Inferior parietal cortex (tissue), 1 donor: ENCODE measurements around the gene KCND1.

Experiments used
- DNase-seq: peaks from one replicate; pipeline ENCODE4 v3.0.0-alpha.2; 2016; ENCODE audit errors: extremely low spot score

Gene KCND1

DNA sequence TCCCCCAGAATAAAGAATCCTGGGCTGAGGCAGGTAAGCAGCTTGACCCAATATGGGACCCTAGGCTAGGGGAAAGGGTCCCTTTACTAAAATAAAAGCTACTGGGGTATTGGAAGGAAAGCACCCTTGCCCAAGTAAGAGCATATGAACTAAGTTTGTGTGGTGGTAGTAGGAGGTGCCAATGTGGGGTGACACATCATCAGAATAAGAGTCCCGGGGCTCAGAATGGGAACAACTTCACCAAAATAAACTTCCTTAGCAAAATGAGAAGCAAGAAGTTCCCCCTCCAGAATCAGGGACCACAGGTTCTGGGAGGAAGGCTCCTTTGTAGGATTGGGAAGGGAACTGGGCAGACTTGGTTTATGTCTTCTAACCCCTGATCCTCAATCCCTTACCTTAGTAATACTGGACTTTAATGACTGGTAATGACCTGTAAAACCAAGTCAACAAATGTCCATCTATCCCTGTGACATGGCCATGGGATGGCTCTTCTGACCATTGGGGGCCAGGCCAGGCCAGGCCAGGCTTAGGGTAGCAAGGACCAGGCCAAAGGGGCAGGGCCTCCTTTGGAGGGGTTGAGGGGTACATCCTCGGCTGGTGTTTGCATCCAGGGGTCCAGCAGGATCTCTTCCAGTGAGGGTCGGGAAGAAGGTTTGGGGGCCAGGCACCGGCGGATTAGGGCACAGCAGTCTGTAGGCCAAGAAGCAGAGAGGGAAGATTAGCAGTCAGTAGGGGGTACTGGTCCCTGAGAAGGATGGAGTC, 57.9 kb downstream of the KCND1 start:
- DNase-seq, result no peak

DNA sequence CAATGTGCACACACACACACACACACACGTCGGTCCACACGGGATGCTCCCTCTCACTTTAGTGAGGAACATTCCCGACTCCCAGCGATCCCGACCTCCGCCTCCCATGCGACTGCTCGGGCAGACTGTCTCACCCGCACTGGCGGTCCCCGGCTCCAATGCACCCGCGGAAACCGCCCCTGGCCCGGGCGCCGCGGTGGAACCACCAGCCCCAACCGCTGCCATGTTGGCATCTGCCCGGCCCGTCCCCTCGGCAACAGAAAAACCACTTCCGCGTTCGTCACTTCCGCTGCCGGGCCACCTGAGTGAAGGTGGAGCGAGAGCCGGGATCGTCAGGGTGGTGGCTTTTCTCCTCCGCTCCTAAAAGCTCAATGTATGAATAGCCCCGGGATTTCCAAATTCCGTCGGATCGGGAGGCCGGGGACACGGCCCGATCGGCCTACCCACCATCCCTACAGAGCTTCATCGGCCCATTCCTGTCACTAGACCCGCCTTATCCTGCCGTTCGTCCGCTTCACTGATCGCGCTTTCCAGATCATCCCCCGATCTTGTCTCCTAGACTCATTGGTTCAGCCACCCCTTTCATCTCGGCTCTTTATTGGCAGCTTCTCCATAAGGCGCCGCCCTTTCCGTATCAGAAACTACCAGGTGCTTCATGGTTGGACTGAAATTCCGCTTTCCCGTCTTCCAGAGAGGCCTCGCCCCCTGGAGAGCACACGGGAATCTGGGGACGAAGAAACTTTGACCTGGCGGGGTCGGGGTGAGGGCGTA, 60.0 kb downstream of the KCND1 start, which contains the start of gene SLC35A2:
Gene SLC35A2 (minus strand): TSS at position 235 of the 771 bp plus-strand sequence. CDS start 10 bp downstream, at position 225.
- DNase-seq, result peak; percentile 78
